H9 (cell line): ENCODE results near the gene GXYLT1. TPM values are rescaled to one million over a fixed set of nuclear protein-coding genes. Genes with fewer than 3 reads are reported as not detected.

ENCODE experiments used
- DNase-seq: peaks from one replicate; pipeline ENCODE4 v3.0.0-alpha.2; 2017
- H2AFZ ChIP-seq: one replicate; pipeline ENCODE4 v1.6.1; 2013; ENCODE audit warnings: mild to moderate bottlenecking, low read length, control low read depth, moderate library complexity
- H2AK5ac ChIP-seq: 2 replicates; pipeline ENCODE4 v1.6.1; 2013; ENCODE audit warnings: low read length, control low read depth, mixed read lengths; ENCODE audit not compliant: insufficient read length
- H2BK120ac ChIP-seq: one replicate; pipeline ENCODE4 v1.6.1; 2013; ENCODE audit warnings: low read depth, mild to moderate bottlenecking, low read length, control low read depth, inconsistent platforms; ENCODE audit not compliant: poor library complexity, severe bottlenecking
- H2BK12ac ChIP-seq: 2 replicates; pipeline ENCODE4 v1.6.1; 2013; ENCODE audit warnings: low read length, control low read depth, mixed read lengths, low read depth; ENCODE audit not compliant: insufficient read length
- H2BK15ac ChIP-seq: 2 replicates; pipeline ENCODE4 v1.6.1; 2013; ENCODE audit warnings: low read depth, low read length, control low read depth
- H2BK20ac ChIP-seq: one replicate; pipeline ENCODE4 v1.6.1; 2013; ENCODE audit warnings: low read depth, mild to moderate bottlenecking, low read length, control low read depth, inconsistent platforms; ENCODE audit not compliant: poor library complexity, severe bottlenecking
- H2BK5ac ChIP-seq: 2 replicates; pipeline ENCODE4 v1.6.1; 2013; ENCODE audit warnings: low read length, control low read depth, mixed read lengths; ENCODE audit not compliant: insufficient read length
- H3K14ac ChIP-seq: 2 replicates; pipeline ENCODE4 v1.6.1; 2013; ENCODE audit warnings: low read length, control low read depth; ENCODE audit not compliant: insufficient read depth
- H3K18ac ChIP-seq: 2 replicates; pipeline ENCODE4 v1.6.1; 2013; ENCODE audit warnings: low read depth, mild to moderate bottlenecking, mixed read lengths, low read length, control low read depth; ENCODE audit not compliant: insufficient read length
- H3K23ac ChIP-seq: 2 replicates; pipeline ENCODE4 v1.6.1; 2013; ENCODE audit warnings: low read length, control low read depth, mixed read lengths, low read depth; ENCODE audit not compliant: insufficient read length
- H3K23me2 ChIP-seq: 2 replicates; pipeline ENCODE4 v1.6.1; 2013; ENCODE audit warnings: low read depth, mild to moderate bottlenecking, mixed read lengths, low read length, control low read depth; ENCODE audit not compliant: insufficient read length, poor library complexity, severe bottlenecking
- H3K27ac ChIP-seq: 2 replicates; pipeline ENCODE4 v1.5.1; 2013; ENCODE audit warnings: low read length, control low read depth, mixed read lengths, low read depth; ENCODE audit not compliant: insufficient read length
- H3K27me3 ChIP-seq: 2 replicates; pipeline ENCODE4 v1.6.1; 2013; ENCODE audit warnings: low read length, control low read depth, inconsistent platforms; ENCODE audit not compliant: insufficient read depth
- H3K4ac ChIP-seq: 2 replicates; pipeline ENCODE4 v1.6.1; 2013; ENCODE audit warnings: low read depth, mild to moderate bottlenecking, control low read depth, inconsistent platforms, low read length, moderate library complexity
- H3K4me1 ChIP-seq: 2 replicates; pipeline ENCODE4 v1.6.1; 2013; ENCODE audit warnings: low read length, control low read depth, inconsistent platforms; ENCODE audit not compliant: insufficient read depth
- H3K4me2 ChIP-seq: 2 replicates; pipeline ENCODE4 v1.6.1; 2013; ENCODE audit warnings: low read length, control low read depth, mixed read lengths; ENCODE audit not compliant: insufficient read length, insufficient read depth
- H3K56ac ChIP-seq: 2 replicates; pipeline ENCODE4 v1.6.1; 2013; ENCODE audit warnings: low read depth, mild to moderate bottlenecking, mixed read lengths, low read length, control low read depth; ENCODE audit not compliant: insufficient read length
- H3K79me1 ChIP-seq: 2 replicates; pipeline ENCODE4 v1.6.1; 2013; ENCODE audit warnings: low read depth, mild to moderate bottlenecking, moderate library complexity, low read length, control low read depth, inconsistent platforms; ENCODE audit not compliant: insufficient read depth, poor library complexity, severe bottlenecking
- H3K79me2 ChIP-seq: 2 replicates; pipeline ENCODE4 v1.6.1; 2013; ENCODE audit warnings: low read length, control low read depth, inconsistent platforms; ENCODE audit not compliant: insufficient read depth
- H3K9ac ChIP-seq: 2 replicates; pipeline ENCODE4 v1.6.1; 2013; ENCODE audit warnings: low read length, control low read depth, mixed read lengths; ENCODE audit not compliant: insufficient read length; ENCODE audit errors: extremely low read depth
- H3K9me3 ChIP-seq: one replicate; pipeline ENCODE4 v1.6.1; 2013; ENCODE audit warnings: low read depth, low read length, inconsistent platforms; ENCODE audit not compliant: control insufficient read depth
- H3T11ph ChIP-seq: one replicate; pipeline ENCODE4 v1.6.1; 2013; ENCODE audit warnings: mild to moderate bottlenecking, low read length, control low read depth, inconsistent platforms
- H4K20me1 ChIP-seq: one replicate; pipeline ENCODE4 v1.6.1; 2013; ENCODE audit not compliant: control insufficient read depth, insufficient read length, insufficient read depth
- H4K5ac ChIP-seq: 2 replicates; pipeline ENCODE4 v1.6.1; 2013; ENCODE audit warnings: low read depth, mild to moderate bottlenecking, mixed read lengths, low read length, control low read depth; ENCODE audit not compliant: insufficient read length
- H4K8ac ChIP-seq: replicated peaks from 2 replicates; pipeline ENCODE4 v1.6.1; 2013; ENCODE audit warnings: low read length, control low read depth, mixed read lengths, low read depth; ENCODE audit not compliant: insufficient read length
- H4K91ac ChIP-seq: 2 replicates; pipeline ENCODE4 v1.6.1; 2013; ENCODE audit warnings: low read depth, mild to moderate bottlenecking, moderate library complexity, mixed read lengths, low read length, control low read depth; ENCODE audit not compliant: insufficient read length
- H3K27ac Mint-ChIP-seq, 3 experiments: 2 replicates in 2 of 3; 3 replicates in 1 of 3; pipeline ENCODE4 v1.8.0; 2020 to 2021; ENCODE audit warnings: mixed read lengths in 3 of 3, mild to moderate bottlenecking in 1 of 3, moderate library complexity in 1 of 3
- H3K27me3 Mint-ChIP-seq: 2 replicates; pipeline ENCODE4 v1.8.0; 2021; ENCODE audit warnings: low read depth, mild to moderate bottlenecking, moderate library complexity, mixed read lengths
- H3K36me3 Mint-ChIP-seq, 3 experiments: 2 replicates in 2 of 3; 3 replicates in 1 of 3; pipeline ENCODE4 v1.8.0; 2020 to 2021; ENCODE audit warnings: low read depth in 3 of 3, mixed read lengths in 3 of 3; ENCODE audit not compliant: insufficient read depth in 1 of 3
- H3K4me1 Mint-ChIP-seq, 2 experiments: 2 replicates each; pipeline ENCODE4 v1.8.0; 2020; ENCODE audit warnings: mixed read lengths in 2 of 2
- H3K4me3 Mint-ChIP-seq, 2 experiments: 2 replicates in 1 of 2; 3 replicates in 1 of 2; pipeline ENCODE4 v1.8.0; 2020 to 2021; ENCODE audit warnings: mild to moderate bottlenecking in 2 of 2, mixed read lengths in 2 of 2, moderate library complexity in 1 of 2
- H3K9me3 Mint-ChIP-seq, 2 experiments: 2 replicates in 1 of 2; 3 replicates in 1 of 2; pipeline ENCODE4 v1.8.0; 2020; ENCODE audit warnings: mild to moderate bottlenecking in 2 of 2, mixed read lengths in 2 of 2, moderate library complexity in 1 of 2
- WGBS: extraction: QIAGEN DNeasy Blood & Tissue Kit; methylation state at CpG from one replicate; pipeline ENCODE4 v1.1.7; 2013; ENCODE audit warnings: missing lambda C conversion rate, low lambda C conversion rate, mixed read lengths; ENCODE audit not compliant: insufficient read length; ENCODE audit errors: extremely low coverage; 5-methylcytosine and 5-hydroxymethylcytosine counted together
- total RNA-seq: library from RNA; stranded (reverse); gene quantifications from 2 replicates; pipeline ENCODE4 v1.2.1, GENCODE V29; 2021
- TF ChIP-seq, protein P1 (sequence below): fragments of 200-600 bp; sonication (generic); conservative IDR thresholded peaks from 3 replicates; pipeline ENCODE4 v1.8.0; 2021; ENCODE audit warnings: antibody characterized with exemption, mild to moderate bottlenecking

Gene GXYLT1
- total RNA-seq, 1 experiment from 2014 or later, result 14.5 TPM

DNA sequence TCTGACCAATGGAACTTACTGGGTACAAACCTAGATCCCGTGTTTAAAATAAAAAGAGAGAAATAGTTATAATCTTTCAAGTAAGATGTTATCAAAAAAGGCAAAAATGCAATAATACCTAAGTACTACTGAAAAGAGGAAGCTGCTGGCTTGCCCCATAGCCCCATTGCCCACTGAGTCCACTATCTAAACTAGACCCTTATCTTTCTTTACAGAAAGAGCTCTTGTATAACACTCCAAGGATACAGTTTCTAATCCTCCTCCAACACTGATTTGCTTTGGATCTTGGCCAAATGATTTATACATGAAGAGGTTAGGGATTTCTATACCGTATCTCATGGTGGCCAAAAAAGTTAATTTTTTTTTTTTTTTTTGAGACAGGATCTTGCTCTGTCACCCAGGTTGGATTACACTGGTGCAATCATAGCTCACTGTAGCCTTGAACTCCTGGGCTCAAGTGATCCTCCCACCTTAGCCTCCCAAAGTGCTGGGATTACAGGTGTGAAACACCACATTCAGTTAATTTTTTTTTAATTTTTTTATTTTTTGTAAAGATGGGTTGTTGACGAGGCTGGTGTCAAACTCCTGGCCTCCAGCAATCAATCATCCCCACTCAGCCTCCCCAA, 2.6 kb downstream of the GXYLT1 start:
- H3K9me3 Mint-ChIP-seq, result no peaks in the 10 kb centered on the region
- no peak overlapping the region for H3T11ph ChIP-seq
- H3K18ac ChIP-seq, result no peak overlapping the region
- H3K27me3 ChIP-seq, result no peaks in the 10 kb centered on the region
- H3K4me1 ChIP-seq, result peaks cover 4% of the 10 kb centered on the region; the same call in 1 of the 2 replicates
- H3K79me2 ChIP-seq, result peaks cover 5% of the 10 kb centered on the region; the same call in 1 of the 2 replicates
- no peak overlapping the region; a peak in 1 of 5 replicates for H3K4me3 Mint-ChIP-seq
- no peak overlapping the region for H4K91ac ChIP-seq
- no peaks in the 10 kb centered on the region for H3K36me3 Mint-ChIP-seq
- TF ChIP-seq, protein P1, sequence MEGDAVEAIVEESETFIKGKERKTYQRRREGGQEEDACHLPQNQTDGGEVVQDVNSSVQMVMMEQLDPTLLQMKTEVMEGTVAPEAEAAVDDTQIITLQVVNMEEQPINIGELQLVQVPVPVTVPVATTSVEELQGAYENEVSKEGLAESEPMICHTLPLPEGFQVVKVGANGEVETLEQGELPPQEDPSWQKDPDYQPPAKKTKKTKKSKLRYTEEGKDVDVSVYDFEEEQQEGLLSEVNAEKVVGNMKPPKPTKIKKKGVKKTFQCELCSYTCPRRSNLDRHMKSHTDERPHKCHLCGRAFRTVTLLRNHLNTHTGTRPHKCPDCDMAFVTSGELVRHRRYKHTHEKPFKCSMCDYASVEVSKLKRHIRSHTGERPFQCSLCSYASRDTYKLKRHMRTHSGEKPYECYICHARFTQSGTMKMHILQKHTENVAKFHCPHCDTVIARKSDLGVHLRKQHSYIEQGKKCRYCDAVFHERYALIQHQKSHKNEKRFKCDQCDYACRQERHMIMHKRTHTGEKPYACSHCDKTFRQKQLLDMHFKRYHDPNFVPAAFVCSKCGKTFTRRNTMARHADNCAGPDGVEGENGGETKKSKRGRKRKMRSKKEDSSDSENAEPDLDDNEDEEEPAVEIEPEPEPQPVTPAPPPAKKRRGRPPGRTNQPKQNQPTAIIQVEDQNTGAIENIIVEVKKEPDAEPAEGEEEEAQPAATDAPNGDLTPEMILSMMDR, result no peak
- peaks cover 12% of the 10 kb centered on the region for H3K23me2 ChIP-seq
- H2BK20ac ChIP-seq, result no peak overlapping the region
- no peak overlapping the region for H2BK5ac ChIP-seq
- H2BK120ac ChIP-seq, result no peak overlapping the region
- no peak overlapping the region for H2BK12ac ChIP-seq
- H3K4me1 Mint-ChIP-seq, result peaks cover 26 to 28% of the 10 kb centered on the region in 2 experiments
- H3K9ac ChIP-seq, result no peak overlapping the region
- no peak overlapping the region for H3K27ac ChIP-seq
- no peak overlapping the region for H3K23ac ChIP-seq
- H3K27me3 Mint-ChIP-seq, result peaks cover 19% of the 10 kb centered on the region
- H3K9me3 ChIP-seq, result no peaks in the 10 kb centered on the region
- no peak overlapping the region for H4K5ac ChIP-seq
- peaks cover 4% of the 10 kb centered on the region for H3K79me1 ChIP-seq
- no peak for DNase-seq
- H3K14ac ChIP-seq, result no peak overlapping the region
- no peak overlapping the region for H3K4ac ChIP-seq
- no peak overlapping the region for H2AK5ac ChIP-seq
- no peak overlapping the region for H4K8ac ChIP-seq
- no peak overlapping the region for H3K4me2 ChIP-seq
- no peak overlapping the region for H3K56ac ChIP-seq
- H3K27ac Mint-ChIP-seq, result no peak overlapping the region
- no peak overlapping the region for H2AFZ ChIP-seq
- H4K20me1 ChIP-seq, result no peaks in the 10 kb centered on the region
- no CpG with 5 or more reads among the region's 3 CpGs for WGBS
- no peak overlapping the region for H2BK15ac ChIP-seq
